ENCODE measurements around the gene CHPF2.

DNA sequence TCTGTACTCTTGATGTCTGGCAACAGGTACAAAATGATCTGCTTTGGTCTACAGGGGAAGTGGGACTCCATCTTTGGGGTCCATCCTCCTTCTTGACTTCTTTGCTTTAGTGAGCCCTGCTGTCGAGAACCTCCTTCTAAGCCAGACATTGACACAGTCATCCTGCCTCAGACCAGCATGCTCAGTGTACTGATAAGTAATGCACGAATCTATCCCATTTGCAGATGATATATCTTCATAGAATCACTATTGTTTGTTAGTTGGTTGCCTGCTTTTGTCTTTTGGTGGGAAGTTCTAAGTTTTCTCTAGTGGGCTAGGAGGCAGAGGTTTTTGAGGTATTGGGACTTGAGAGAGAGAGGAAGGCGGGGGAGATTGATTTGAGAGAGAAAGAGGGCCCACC lies 30.9 kb upstream of the CHPF2 start:
- TF ChIP-seq, protein P1, sequence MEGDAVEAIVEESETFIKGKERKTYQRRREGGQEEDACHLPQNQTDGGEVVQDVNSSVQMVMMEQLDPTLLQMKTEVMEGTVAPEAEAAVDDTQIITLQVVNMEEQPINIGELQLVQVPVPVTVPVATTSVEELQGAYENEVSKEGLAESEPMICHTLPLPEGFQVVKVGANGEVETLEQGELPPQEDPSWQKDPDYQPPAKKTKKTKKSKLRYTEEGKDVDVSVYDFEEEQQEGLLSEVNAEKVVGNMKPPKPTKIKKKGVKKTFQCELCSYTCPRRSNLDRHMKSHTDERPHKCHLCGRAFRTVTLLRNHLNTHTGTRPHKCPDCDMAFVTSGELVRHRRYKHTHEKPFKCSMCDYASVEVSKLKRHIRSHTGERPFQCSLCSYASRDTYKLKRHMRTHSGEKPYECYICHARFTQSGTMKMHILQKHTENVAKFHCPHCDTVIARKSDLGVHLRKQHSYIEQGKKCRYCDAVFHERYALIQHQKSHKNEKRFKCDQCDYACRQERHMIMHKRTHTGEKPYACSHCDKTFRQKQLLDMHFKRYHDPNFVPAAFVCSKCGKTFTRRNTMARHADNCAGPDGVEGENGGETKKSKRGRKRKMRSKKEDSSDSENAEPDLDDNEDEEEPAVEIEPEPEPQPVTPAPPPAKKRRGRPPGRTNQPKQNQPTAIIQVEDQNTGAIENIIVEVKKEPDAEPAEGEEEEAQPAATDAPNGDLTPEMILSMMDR (IDR thresholded peaks at IDR 0.05) = no peak
- TF ChIP-seq POLR2AphosphoS5 (IDR thresholded peaks at IDR 0.05) (no peak), POLR2A (IDR thresholded peaks at IDR 0.05) (no peak)

Data from breast epithelium (tissue), 3 donors.